ENCODE data around the gene PODNL1.

DNA sequence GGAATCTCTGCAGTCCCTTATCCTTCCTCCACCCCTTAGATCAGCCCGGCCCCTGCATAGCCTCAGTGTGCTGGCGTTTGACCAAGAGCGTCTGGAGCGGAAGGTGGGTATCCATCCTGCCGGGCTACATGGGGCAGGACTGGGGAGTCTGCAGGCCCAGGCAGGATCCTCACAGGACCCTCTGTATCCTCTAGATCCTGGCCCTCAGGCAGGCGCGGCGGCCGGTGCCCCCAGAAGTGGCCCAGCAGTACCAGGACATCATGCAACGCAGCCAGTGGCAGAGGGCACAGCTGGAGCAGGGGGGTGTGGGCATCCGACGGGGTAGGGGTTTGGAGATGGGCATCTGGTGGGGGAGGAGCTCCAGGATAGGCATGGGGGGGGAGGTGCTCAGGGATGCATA, 8.9 kb downstream of the PODNL1 start:
- no peak for TF ChIP-seq EZH2 (IDR thresholded peaks at IDR 0.05; ENCODE audit: low read depth, unreplicated experiment)
- no peak for TF ChIP-seq POLR2AphosphoS5 (IDR thresholded peaks at IDR 0.05; ENCODE audit: low read depth)
- no peak for TF ChIP-seq ETS1 (IDR thresholded peaks at IDR 0.05)
- TF ChIP-seq CTCF (conservative IDR thresholded peaks at IDR 0.05; ENCODE audit: low read depth in 2 of 2), result no peak
- TF ChIP-seq CREB1 (CRISPR knock-in tag; IDR thresholded peaks at IDR 0.05; ENCODE audit: low read depth), result no peak
- TF ChIP-seq, protein P1, sequence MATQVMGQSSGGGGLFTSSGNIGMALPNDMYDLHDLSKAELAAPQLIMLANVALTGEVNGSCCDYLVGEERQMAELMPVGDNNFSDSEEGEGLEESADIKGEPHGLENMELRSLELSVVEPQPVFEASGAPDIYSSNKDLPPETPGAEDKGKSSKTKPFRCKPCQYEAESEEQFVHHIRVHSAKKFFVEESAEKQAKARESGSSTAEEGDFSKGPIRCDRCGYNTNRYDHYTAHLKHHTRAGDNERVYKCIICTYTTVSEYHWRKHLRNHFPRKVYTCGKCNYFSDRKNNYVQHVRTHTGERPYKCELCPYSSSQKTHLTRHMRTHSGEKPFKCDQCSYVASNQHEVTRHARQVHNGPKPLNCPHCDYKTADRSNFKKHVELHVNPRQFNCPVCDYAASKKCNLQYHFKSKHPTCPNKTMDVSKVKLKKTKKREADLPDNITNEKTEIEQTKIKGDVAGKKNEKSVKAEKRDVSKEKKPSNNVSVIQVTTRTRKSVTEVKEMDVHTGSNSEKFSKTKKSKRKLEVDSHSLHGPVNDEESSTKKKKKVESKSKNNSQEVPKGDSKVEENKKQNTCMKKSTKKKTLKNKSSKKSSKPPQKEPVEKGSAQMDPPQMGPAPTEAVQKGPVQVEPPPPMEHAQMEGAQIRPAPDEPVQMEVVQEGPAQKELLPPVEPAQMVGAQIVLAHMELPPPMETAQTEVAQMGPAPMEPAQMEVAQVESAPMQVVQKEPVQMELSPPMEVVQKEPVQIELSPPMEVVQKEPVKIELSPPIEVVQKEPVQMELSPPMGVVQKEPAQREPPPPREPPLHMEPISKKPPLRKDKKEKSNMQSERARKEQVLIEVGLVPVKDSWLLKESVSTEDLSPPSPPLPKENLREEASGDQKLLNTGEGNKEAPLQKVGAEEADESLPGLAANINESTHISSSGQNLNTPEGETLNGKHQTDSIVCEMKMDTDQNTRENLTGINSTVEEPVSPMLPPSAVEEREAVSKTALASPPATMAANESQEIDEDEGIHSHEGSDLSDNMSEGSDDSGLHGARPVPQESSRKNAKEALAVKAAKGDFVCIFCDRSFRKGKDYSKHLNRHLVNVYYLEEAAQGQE (IDR thresholded peaks at IDR 0.05; ENCODE audit: unreplicated experiment), result no peak
- TF ChIP-seq EZH2phosphoT487 (IDR thresholded peaks at IDR 0.05; ENCODE audit: unreplicated experiment), result no peak
- no peak for TF ChIP-seq NANOG (IDR thresholded peaks at IDR 0.05; ENCODE audit: borderline replicate concordance)
- no peak for TF ChIP-seq ZNF331 (CRISPR knock-in tag; IDR thresholded peaks at IDR 0.05; ENCODE audit: low read depth)
- TF ChIP-seq, protein P2, sequence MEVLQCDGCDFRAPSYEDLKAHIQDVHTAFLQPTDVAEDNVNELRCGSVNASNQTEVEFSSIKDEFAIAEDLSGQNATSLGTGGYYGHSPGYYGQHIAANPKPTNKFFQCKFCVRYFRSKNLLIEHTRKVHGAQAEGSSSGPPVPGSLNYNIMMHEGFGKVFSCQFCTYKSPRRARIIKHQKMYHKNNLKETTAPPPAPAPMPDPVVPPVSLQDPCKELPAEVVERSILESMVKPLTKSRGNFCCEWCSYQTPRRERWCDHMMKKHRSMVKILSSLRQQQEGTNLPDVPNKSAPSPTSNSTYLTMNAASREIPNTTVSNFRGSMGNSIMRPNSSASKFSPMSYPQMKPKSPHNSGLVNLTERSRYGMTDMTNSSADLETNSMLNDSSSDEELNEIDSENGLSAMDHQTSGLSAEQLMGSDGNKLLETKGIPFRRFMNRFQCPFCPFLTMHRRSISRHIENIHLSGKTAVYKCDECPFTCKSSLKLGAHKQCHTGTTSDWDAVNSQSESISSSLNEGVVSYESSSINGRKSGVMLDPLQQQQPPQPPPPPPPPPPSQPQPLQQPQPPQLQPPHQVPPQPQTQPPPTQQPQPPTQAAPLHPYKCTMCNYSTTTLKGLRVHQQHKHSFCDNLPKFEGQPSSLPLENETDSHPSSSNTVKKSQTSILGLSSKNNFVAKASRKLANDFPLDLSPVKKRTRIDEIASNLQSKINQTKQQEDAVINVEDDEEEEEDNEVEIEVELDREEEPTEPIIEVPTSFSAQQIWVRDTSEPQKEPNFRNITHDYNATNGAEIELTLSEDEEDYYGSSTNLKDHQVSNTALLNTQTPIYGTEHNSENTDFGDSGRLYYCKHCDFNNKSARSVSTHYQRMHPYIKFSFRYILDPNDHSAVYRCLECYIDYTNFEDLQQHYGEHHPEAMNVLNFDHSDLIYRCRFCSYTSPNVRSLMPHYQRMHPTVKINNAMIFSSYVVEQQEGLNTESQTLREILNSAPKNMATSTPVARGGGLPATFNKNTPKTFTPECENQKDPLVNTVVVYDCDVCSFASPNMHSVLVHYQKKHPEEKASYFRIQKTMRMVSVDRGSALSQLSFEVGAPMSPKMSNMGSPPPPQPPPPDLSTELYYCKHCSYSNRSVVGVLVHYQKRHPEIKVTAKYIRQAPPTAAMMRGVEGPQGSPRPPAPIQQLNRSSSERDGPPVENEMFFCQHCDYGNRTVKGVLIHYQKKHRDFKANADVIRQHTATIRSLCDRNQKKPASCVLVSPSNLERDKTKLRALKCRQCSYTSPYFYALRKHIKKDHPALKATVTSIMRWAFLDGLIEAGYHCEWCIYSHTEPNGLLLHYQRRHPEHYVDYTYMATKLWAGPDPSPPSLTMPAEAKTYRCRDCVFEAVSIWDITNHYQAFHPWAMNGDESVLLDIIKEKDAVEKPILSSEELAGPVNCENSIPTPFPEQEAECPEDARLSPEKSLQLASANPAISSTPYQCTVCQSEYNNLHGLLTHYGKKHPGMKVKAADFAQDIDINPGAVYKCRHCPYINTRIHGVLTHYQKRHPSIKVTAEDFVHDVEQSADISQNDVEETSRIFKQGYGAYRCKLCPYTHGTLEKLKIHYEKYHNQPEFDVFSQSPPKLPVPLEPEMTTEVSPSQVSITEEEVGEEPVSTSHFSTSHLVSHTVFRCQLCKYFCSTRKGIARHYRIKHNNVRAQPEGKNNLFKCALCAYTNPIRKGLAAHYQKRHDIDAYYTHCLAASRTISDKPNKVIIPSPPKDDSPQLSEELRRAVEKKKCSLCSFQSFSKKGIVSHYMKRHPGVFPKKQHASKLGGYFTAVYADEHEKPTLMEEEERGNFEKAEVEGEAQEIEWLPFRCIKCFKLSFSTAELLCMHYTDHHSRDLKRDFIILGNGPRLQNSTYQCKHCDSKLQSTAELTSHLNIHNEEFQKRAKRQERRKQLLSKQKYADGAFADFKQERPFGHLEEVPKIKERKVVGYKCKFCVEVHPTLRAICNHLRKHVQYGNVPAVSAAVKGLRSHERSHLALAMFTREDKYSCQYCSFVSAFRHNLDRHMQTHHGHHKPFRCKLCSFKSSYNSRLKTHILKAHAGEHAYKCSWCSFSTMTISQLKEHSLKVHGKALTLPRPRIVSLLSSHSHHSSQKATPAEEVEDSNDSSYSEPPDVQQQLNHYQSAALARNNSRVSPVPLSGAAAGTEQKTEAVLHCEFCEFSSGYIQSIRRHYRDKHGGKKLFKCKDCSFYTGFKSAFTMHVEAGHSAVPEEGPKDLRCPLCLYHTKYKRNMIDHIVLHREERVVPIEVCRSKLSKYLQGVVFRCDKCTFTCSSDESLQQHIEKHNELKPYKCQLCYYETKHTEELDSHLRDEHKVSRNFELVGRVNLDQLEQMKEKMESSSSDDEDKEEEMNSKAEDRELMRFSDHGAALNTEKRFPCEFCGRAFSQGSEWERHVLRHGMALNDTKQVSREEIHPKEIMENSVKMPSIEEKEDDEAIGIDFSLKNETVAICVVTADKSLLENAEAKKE (CRISPR knock-in tag; IDR thresholded peaks at IDR 0.05), result no peak
- TF ChIP-seq JUNB (IDR thresholded peaks at IDR 0.05; ENCODE audit: unreplicated experiment), result no peak
- TF ChIP-seq ZNF114 (CRISPR knock-in tag; IDR thresholded peaks at IDR 0.05), result no peak
- TF ChIP-seq STAT1 (IDR thresholded peaks at IDR 0.05; ENCODE audit: unreplicated experiment), result no peak
